Right cardiac atrium (tissue), 5 donors: ENCODE results near the gene BZW1. TPM values are rescaled to one million over a fixed set of nuclear protein-coding genes. Genes with fewer than 3 reads are reported as not detected.

ENCODE experiments used
- ATAC-seq, 2 donors: fragments of 200-7000 bp; cut with Tn5 transposase; one replicate each; pipeline versions ENCODE4 v1.8.0 to v1.9.1; 2020; ENCODE audit warnings: moderate library complexity in 2 of 2, mild to moderate bottlenecking in 1 of 2
- DNase-seq, 3 donors: peaks; one replicate each; pipeline ENCODE4 v3.0.0-alpha.2; 2020
- H3K27ac ChIP-seq: one replicate; pipeline ENCODE4 v1.5.1; 2013; ENCODE audit warnings: mild to moderate bottlenecking, low read length, control low read depth, moderate library complexity
- H3K27me3 ChIP-seq: one replicate; pipeline ENCODE4 v1.6.1; 2013; ENCODE audit not compliant: control insufficient read depth, insufficient read depth
- H3K4me1 ChIP-seq: one replicate; pipeline ENCODE4 v1.6.1; 2013; ENCODE audit warnings: low read length; ENCODE audit not compliant: control insufficient read depth, insufficient read depth
- H3K4me3 ChIP-seq: one replicate; pipeline ENCODE4 v1.5.1; 2013; ENCODE audit warnings: low read length, control low read depth
- H3K9me3 ChIP-seq: one replicate; pipeline ENCODE4 v1.6.1; 2013; ENCODE audit warnings: low read length; ENCODE audit not compliant: control insufficient read depth
- WGBS: extraction: QIAGEN DNeasy Blood & Tissue Kit; methylation state at CpG from one replicate; pipeline ENCODE4 v1.1.7; 2013; 5-methylcytosine and 5-hydroxymethylcytosine counted together
- intact Hi-C, 4 donors: fragments of 100-400 bp; cut with DNase I; formaldehyde crosslinking; loops; one replicate each; pipeline versions ENCODE4 v1.11.0 to v1.14.0; 2022 to 2023
- polyA plus RNA-seq: library from polyadenylated mRNA; stranded (reverse); fragments of 200-250 nt; gene quantifications from one replicate; pipeline ENCODE4 v1.2.3, GENCODE V29; 2013
- total RNA-seq, 4 donors: library from RNA; stranded (reverse); fragmentation: NEBNext Ultra II Directional; extraction: Animal tissue kit (Norgen Biotek cat#: 25700); gene quantifications; one replicate each; pipeline ENCODE4 v1.2.1, GENCODE V29; 2021
- donor health status: healthy with polysubstance abuse.
- donor health status: DM: no; HTN: yes; CAD: no.
- donor health status: DM: no; HTN: no; CAD: no.
- donor health status: DM: no; HTN: yes; CAD: no; lungs with severe emphysema.
- donor health status: DM: yes; HTN: yes; CAD: no.

Gene BZW1
- total and polyA plus RNA-seq, 5 donors = 32.2 to 173 (median 86.7) TPM

DNA sequence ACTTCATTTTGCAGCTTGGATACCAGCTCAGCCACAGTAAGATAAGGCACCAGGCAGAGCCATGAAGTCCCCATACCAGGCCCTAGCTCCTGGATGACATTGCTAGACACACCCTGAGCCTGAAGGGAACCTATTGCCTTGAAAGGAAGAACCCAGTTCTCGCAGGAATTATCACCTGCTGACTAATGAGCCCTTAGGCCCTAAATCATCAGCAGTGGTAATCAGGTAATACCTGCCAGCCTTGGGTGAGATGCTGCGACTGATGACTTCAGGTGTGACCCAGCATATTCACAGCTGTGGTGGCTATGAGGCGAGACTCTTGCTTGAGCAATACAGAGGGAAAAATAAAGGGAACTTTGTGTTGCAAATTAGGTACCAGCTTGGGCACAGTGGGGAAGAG is 27.8 kb downstream of the BZW1 start:
- Histone ChIP-seq H3K9me3 (no peaks in the 10 kb centered on the region), H3K27ac (no peak overlapping the region), H3K4me1 (no peaks in the 10 kb centered on the region), H3K4me3 (no peak overlapping the region), H3K27me3 (no peaks in the 10 kb centered on the region)
- ATAC-seq = no peak
- intact Hi-C loops = no loop called here
- 94% methylated on average over 3 of the region's 3 CpGs for WGBS
- DNase-seq = no peak

GRCh38 chr2:200843993-200844948 is 32.6 kb downstream of the BZW1 start:
- Histone ChIP-seq H3K27me3 (no peaks in the 10 kb centered on the region), H3K4me1 (no peaks in the 10 kb centered on the region), H3K4me3 (no peak overlapping the region), H3K9me3 (no peaks in the 10 kb centered on the region), H3K27ac (no peak overlapping the region)
- ATAC-seq = peak; percentile 19
- no peak for DNase-seq
- 93% methylated on average over 24 of the region's 24 CpGs for WGBS
- intact Hi-C loops = no loop called here

GRCh38 chr2:200845194-200845593 is 33.5 kb downstream of the BZW1 start:
- ATAC-seq = peak in 1 of 2 donors; percentile 10
- no peaks in the 10 kb centered on the region for H3K4me1 ChIP-seq
- intact Hi-C loops = no loop called here
- no peaks in the 10 kb centered on the region for H3K27me3 ChIP-seq
- H3K4me3 ChIP-seq = no peak overlapping the region
- no peaks in the 10 kb centered on the region for H3K9me3 ChIP-seq
- no peak overlapping the region for H3K27ac ChIP-seq
- no peak for DNase-seq
- WGBS = 91% methylated on average over 5 of the region's 5 CpGs

GRCh38 chr2:200845669-200846325 is 34.1 kb downstream of the BZW1 start:
- intact Hi-C loops = no loop called here
- H3K4me3 ChIP-seq = no peak overlapping the region

DNA sequence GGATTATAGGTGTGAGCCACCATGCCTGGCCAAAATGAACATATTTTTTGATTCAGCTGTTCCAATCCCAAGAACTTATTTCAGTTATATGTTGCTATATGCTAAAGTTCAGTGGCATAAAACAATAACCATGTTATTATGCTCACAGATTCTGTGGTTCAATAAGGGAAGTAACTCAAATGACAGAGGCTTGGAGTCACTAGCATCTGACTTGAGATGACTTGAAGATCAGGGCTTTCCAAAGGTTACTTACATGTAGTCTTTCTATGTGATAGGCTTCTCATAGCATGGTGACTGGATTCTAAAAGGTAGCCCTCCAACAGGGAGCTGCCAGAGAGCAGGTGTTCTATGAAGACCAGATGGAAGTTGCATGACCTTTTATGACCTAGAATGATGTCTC is 35.6 kb downstream of the BZW1 start:
- DNase-seq = no peak
- H3K27me3 ChIP-seq = no peaks in the 10 kb centered on the region
- no peaks in the 10 kb centered on the region for H3K4me1 ChIP-seq
- ATAC-seq = no peak
- no peak overlapping the region for H3K27ac ChIP-seq
- H3K4me3 ChIP-seq = no peak overlapping the region
- intact Hi-C loops = no loop called here
- H3K9me3 ChIP-seq = no peaks in the 10 kb centered on the region

More at GRCh38 chr2:200845669-200846325, 34.1 kb downstream of the BZW1 start:
- Histone ChIP-seq H3K4me1 (no peaks in the 10 kb centered on the region), H3K27ac (no peak overlapping the region), H3K9me3 (no peaks in the 10 kb centered on the region), H3K27me3 (no peaks in the 10 kb centered on the region)
- WGBS = 87% methylated on average over 10 of the region's 10 CpGs
- DNase-seq (no peak), ATAC-seq (no peak)

- no peaks in the 10 kb centered on the region for H3K27me3 ChIP-seq
- H3K4me1 ChIP-seq = no peaks in the 10 kb centered on the region
- DNase-seq = no peak
- H3K4me3 ChIP-seq = no peak overlapping the region
- ATAC-seq = no peak
- intact Hi-C loops = no loop called here
- H3K9me3 ChIP-seq = no peaks in the 10 kb centered on the region
- 71% methylated on average over 4 of the region's 4 CpGs for WGBS
- no peak overlapping the region for H3K27ac ChIP-seq
These were observed 36.2 kb downstream of the BZW1 start for GRCh38 chr2:200847939-200848338.

DNA sequence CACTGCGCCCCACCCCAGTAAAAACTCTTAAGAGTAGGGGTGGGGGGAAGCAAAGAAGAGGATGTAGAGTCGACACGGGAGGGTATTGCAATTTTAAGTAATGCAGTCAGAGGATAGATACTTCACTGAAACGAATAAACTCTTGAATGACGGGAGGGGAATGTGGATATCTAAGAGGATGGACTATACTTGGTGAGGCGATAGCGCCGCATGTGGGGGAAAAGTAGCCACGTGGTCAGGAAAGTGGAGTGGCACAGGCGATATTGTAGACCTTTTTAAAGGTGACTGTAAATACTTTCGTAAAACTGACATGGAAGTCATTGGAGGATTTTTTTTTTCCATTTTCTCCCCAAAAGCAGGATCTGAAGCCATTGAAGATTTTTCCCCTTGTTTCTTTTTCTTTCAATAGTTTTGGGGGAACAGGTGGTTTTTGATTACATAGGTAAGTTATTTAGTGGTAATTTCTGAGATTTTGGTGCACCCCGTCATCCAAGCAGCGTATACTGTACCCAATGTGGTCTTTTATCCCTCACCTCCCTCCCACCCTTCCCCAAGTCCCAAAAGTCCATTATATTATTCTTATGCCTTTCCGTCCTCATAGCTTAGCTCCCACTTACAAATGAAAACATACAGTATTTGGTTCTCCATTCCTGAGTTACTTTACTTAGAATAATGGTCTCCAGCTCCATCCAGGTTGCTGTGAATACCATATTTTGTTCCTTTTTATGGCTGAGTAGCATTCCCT is 39.0 kb downstream of the BZW1 start:
- WGBS = 74% methylated on average over 14 of the region's 14 CpGs
- H3K4me1 ChIP-seq = no peaks in the 10 kb centered on the region
- DNase-seq (no peak), ATAC-seq (peak; percentile 13 to 41)
- no peaks in the 10 kb centered on the region for H3K27me3 ChIP-seq
- peak overlapping the region; percentile 16 for H3K27ac ChIP-seq
- intact Hi-C loops = loop anchor here in 1 of 4 donors (5.0 kb wide), 1 partner anchor 33 kb away; no protein-coding TSS in a partner anchor
- no peak overlapping the region for H3K4me3 ChIP-seq
- H3K9me3 ChIP-seq = no peaks in the 10 kb centered on the region

- H3K27me3 ChIP-seq = no peaks in the 10 kb centered on the region
- ATAC-seq (no peak), DNase-seq (peak in 1 of 3 donors; percentile 46)
- no peaks in the 10 kb centered on the region for H3K9me3 ChIP-seq
- intact Hi-C loops = loop anchor here in 1 of 4 donors (5.0 kb wide), 1 partner anchor 34 kb away; no protein-coding TSS in a partner anchor
- WGBS = 94% methylated on average over 6 of the region's 6 CpGs
- no peak overlapping the region for H3K4me3 ChIP-seq
- no peak overlapping the region for H3K27ac ChIP-seq
- H3K4me1 ChIP-seq = no peaks in the 10 kb centered on the region
These were observed 39.9 kb downstream of the BZW1 start for GRCh38 chr2:200851398-200852248.

- Histone ChIP-seq H3K27ac (no peak overlapping the region), H3K27me3 (no peaks in the 10 kb centered on the region), H3K9me3 (no peaks in the 10 kb centered on the region), H3K4me3 (no peak overlapping the region), H3K4me1 (peaks cover 2% of the 10 kb centered on the region)
- DNase-seq (no peak), ATAC-seq (no peak)
- 97% methylated on average over 2 of the region's 2 CpGs for WGBS
- intact Hi-C loops = loop anchor here in 1 of 4 donors (5.0 kb wide), 1 partner anchor 35 kb away; no protein-coding TSS in a partner anchor
These were observed 40.9 kb downstream of the BZW1 start for GRCh38 chr2:200852605-200853004.

DNA sequence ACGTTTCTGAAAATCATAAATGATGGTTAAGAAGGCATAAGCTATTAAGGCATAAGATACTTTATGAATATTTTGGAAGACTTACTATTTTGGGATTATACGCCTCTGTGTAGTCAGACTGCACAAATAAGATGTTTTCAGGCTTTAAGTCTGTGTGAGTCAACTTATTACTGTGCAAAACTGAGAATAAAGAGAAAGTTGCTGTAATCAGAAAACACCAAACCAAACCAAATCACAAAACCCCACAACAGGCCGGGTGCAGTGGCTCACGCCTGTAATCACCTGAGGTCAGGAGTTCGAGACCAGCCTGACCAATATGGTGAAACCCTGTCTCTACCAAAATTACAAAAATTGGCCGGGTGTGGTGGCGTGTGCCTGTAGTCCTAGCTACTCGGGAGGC is 45.1 kb downstream of the BZW1 start:
- Histone ChIP-seq H3K27me3 (no peaks in the 10 kb centered on the region), H3K9me3 (no peaks in the 10 kb centered on the region), H3K4me1 (peaks cover 3% of the 10 kb centered on the region), H3K27ac (no peak overlapping the region), H3K4me3 (no peak overlapping the region)
- intact Hi-C loops = no loop called here
- no peak for DNase-seq
- WGBS = 83% methylated on average over 8 of the region's 8 CpGs
- no peak for ATAC-seq
